COR-L47 (cell line): Measurements from ENCODE around the gene KLLN.
A peak's percentile ranks its signal among the peaks of the same experiment; 100 is the strongest.
"Not testable (repeated sequence)": the region's sequence is repeated elsewhere in the genome, so short reads cannot be mapped to it uniquely, and the experiment has no call there.

Experiments used
- DNase-seq: peaks from one replicate; lab custom pipeline; 2025; lab: John Stamatoyannopoulos, UW

KLLN gene

GRCh38 chr10:87842776-87843497 lies 20.4 kb downstream of the KLLN start:
- DNase-seq: no peak

- DNase-seq: no peak
Measured at GRCh38 chr10:87842220-87842641, 21.1 kb downstream of the KLLN start.

- DNase-seq: no peak
Measured at GRCh38 chr10:87841186-87841585, 22.1 kb downstream of the KLLN start.

- no peak for DNase-seq
Measured at GRCh38 chr10:87838650-87839049, 24.7 kb downstream of the KLLN start.

- DNase-seq: no peak
Measured at GRCh38 chr10:87837445-87837844, 25.9 kb downstream of the KLLN start.

- no peak for DNase-seq
Measured at GRCh38 chr10:87836098-87836497, 27.2 kb downstream of the KLLN start.

DNA sequence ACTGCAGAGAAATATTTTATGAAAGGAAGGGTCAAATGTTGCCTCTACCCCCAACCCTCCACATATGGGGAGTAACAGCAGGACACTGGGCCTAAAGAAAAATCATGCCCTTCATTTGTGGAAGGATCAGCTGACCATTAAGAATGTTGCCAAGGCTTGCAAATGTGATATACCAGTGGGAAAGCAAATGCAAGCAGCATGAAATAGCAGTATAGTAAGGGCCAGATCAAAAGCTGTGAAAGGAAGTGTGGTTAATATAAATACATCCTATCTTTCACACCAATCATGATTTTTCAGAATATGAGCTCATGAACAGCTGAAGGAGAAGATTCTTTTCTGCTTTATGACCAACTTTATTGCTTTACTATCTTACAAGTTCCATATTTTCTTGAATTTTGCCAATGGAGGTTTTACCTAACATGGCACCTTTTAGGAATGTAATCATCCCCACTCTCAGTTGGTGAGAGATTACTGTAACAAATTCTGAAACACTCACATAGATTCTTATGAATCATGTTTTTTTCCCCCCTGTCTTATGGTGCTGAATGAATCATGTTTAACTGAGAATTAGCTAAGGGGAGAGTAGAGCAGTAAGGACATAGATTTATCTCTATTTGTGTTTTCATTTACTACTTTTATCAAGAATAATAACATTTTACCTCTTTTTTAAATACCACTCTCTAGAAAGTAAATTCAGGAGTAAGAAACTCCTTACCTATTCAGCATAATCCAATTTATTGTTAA lies 33.2 kb downstream of the KLLN start:
- no peak for DNase-seq

GRCh38 chr10:87829051-87829450 lies 34.3 kb downstream of the KLLN start:
- not testable (repeated sequence) for DNase-seq

- DNase-seq: no peak
Measured at GRCh38 chr10:87827681-87828080, 35.7 kb downstream of the KLLN start.

DNA sequence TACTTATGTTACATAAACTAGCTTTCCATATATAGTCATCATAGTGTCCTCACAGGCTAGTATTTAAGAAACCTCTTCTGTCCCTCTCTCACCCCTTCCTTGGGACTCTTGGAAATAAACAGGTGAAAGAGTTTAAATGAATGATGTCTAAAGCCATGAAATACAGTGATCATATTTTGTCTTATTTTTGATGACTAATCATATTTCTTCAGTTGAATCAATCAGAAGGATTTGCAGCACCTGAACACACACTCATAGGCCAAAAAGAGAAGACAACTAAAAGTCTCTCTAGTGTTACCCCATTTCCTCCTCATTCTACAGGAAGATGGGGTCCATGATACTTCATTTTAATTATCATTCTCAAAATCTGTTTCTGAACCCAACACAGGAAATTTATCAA lies 36.7 kb downstream of the KLLN start:
- DNase-seq: no peak

GRCh38 chr10:87819289-87819585 lies 44.1 kb downstream of the KLLN start:
- DNase-seq: no peak

DNA sequence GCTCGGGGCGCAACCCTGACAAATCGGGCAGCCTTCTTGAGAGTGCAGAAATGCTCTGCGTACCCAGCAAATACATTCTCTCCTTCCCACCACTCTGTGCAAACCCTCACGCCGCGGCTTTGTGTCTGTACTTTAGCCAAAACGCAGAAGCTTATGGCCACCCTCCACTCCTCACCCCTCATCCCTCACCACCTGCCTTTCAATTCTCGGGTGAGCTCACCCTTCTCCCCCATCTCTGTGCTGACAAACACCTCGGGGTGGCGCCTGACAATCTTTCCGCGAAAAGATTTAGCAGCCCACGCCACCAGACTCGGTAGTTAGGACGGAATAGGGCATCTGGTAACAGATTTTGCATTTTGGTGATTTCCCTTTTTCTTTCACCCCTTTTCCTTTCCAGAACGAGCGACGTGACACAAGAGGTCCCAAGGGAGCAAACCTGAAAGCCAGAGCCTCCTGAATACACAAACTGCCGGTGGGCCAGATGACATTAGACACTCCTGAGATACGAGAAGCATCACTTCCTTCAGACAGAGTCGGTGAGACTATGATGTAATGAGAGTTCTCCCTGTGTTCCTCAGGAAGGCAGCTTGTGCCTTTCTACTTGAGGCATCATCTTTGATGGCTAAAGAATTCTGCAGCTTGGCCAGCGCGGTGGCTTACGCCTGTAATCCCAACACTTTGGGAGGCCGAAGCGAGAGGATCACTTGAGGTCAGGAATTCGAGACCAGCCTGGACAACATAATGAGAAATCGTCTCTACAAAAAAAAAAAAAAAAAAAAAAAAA lies 44.6 kb downstream of the KLLN start:
- DNase-seq: no peak

- peak; percentile 48 for DNase-seq
Measured at GRCh38 chr10:87817609-87818504, 45.5 kb downstream of the KLLN start, which contains the start of gene ATAD1. ATAD1 (minus strand) TSS chr10:87818226; CDS start chr10:87814599, 3,627 bp downstream.

GRCh38 chr10:87816898-87817608 lies 46.3 kb downstream of the KLLN start:
- DNase-seq: no peak

GRCh38 chr10:87816163-87816897 lies 47.0 kb downstream of the KLLN start:
- DNase-seq: no peak
